ENCODE measurements around the gene ILRUN. TPM values are rescaled to one million over a fixed set of nuclear protein-coding genes. Genes with fewer than 3 reads are reported as not detected.

The ILRUN gene
- total and polyA plus RNA-seq, 2 experiments from 2014 or later = 17.6 to 80.1 TPM

DNA sequence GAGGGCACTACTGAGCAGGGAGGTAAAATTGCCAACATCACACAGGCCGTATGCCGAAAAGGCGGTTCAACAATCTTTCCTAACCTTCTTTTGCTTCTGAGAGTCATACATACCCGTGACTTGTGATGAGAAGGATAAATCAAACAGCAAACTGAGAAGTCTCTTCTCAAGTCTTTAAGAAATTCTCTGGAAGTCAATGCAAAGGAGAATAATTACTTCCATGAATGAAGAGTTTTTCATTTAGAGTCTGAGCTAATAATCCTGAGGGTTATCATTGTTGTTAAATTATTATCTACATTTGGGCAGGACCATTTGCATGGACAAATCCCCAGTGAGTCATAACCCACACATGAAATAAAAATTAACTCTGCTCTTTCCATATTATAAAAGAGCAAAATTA lies 22.4 kb upstream of the ILRUN start (continued):
- TF ChIP-seq, protein P1, sequence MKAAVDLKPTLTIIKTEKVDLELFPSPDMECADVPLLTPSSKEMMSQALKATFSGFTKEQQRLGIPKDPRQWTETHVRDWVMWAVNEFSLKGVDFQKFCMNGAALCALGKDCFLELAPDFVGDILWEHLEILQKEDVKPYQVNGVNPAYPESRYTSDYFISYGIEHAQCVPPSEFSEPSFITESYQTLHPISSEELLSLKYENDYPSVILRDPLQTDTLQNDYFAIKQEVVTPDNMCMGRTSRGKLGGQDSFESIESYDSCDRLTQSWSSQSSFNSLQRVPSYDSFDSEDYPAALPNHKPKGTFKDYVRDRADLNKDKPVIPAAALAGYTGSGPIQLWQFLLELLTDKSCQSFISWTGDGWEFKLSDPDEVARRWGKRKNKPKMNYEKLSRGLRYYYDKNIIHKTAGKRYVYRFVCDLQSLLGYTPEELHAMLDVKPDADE (IDR thresholded peaks at IDR 0.05) = no peak
- no peak for TF ChIP-seq STAT1 (IDR thresholded peaks at IDR 0.05; ENCODE audit: unreplicated experiment)
- TF ChIP-seq, protein P2, sequence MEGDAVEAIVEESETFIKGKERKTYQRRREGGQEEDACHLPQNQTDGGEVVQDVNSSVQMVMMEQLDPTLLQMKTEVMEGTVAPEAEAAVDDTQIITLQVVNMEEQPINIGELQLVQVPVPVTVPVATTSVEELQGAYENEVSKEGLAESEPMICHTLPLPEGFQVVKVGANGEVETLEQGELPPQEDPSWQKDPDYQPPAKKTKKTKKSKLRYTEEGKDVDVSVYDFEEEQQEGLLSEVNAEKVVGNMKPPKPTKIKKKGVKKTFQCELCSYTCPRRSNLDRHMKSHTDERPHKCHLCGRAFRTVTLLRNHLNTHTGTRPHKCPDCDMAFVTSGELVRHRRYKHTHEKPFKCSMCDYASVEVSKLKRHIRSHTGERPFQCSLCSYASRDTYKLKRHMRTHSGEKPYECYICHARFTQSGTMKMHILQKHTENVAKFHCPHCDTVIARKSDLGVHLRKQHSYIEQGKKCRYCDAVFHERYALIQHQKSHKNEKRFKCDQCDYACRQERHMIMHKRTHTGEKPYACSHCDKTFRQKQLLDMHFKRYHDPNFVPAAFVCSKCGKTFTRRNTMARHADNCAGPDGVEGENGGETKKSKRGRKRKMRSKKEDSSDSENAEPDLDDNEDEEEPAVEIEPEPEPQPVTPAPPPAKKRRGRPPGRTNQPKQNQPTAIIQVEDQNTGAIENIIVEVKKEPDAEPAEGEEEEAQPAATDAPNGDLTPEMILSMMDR (conservative IDR thresholded peaks at IDR 0.05; ENCODE audit: low read depth in 2 of 2) = no peak
- no peak for TF ChIP-seq ZNF114 (CRISPR knock-in tag; IDR thresholded peaks at IDR 0.05)
- no peak for TF ChIP-seq POLR2AphosphoS5 (IDR thresholded peaks at IDR 0.05; ENCODE audit: low read depth)

DNA sequence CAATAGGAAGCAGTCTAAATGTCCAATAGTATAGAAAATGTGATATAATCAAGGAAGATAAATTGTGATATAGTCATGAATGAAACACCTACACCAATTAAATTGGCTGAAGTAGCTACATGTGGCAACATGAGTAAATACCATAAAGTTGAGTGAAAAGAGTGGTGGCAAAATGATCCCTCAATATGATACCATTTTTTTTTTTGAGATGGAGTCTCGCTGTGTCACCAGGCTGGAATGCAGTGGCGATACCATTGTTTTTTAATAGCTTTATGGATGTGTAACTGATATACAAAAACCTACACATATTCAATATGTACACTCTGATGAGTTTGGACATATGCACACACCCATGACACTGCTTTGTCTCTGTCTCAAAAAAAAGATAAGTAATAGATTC lies 20.9 kb upstream of the ILRUN start:
- Histone ChIP-seq H3K9me2 (ENCODE audit: insufficient read depth) (no peaks in the 10 kb centered on the region), H3K4me1 (ENCODE audit: insufficient read depth) (peaks cover 7% of the 10 kb centered on the region), H4K20me1 (replicated peaks; ENCODE audit: insufficient read depth) (no peaks in the 10 kb centered on the region), H3K27me3 (ENCODE audit: insufficient read depth) (no peaks in the 10 kb centered on the region), H3K4me2 (no peak overlapping the region), H2AFZ (no peak overlapping the region), H3F3A (replicated peaks; ENCODE audit: low read depth) (0 out of 2 replicates have a peak, but pooled peaks cover 2% of the 10 kb centered on the region), H3K79me2 (replicated peaks; ENCODE audit: insufficient read depth) (no peaks in the 10 kb centered on the region), H3K36me3 (ENCODE audit: insufficient read depth) (no peaks in the 10 kb centered on the region), H3K4me3 (no peak overlapping the region), H3K27ac (ENCODE audit: low read depth) (no peak overlapping the region)
- Mint-ChIP-seq H3K4me1 (peaks cover 12% of the 10 kb centered on the region), H3K9me3 (no peaks in the 10 kb centered on the region), H3K36me3 (ENCODE audit: low read depth) (no peaks in the 10 kb centered on the region), H3K27me3 (ENCODE audit: insufficient read depth, low read depth, poor library complexity) (peaks cover 4% of the 10 kb centered on the region), H3K27ac (no peak overlapping the region), H3K4me3 (no peak overlapping the region)
- DNase-seq (ENCODE audit: low spot score) = no peak
- no peak for ATAC-seq
- TF ChIP-seq ZNF114 (CRISPR knock-in tag; IDR thresholded peaks at IDR 0.05) (no peak), POLR2AphosphoS5 (IDR thresholded peaks at IDR 0.05; ENCODE audit: low read depth) (no peak), NANOG (IDR thresholded peaks at IDR 0.05; ENCODE audit: borderline replicate concordance) (no peak), ZNF331 (CRISPR knock-in tag; IDR thresholded peaks at IDR 0.05; ENCODE audit: low read depth) (no peak), JUNB (IDR thresholded peaks at IDR 0.05; ENCODE audit: unreplicated experiment) (no peak), CREB1 (CRISPR knock-in tag; IDR thresholded peaks at IDR 0.05; ENCODE audit: low read depth) (no peak), EZH2 (IDR thresholded peaks at IDR 0.05; ENCODE audit: low read depth, unreplicated experiment) (no peak)
- TF ChIP-seq, protein P2 (conservative IDR thresholded peaks at IDR 0.05; ENCODE audit: low read depth in 2 of 2) = no peak
- TF ChIP-seq, protein P1 (IDR thresholded peaks at IDR 0.05) = no peak
- TF ChIP-seq, protein P3, sequence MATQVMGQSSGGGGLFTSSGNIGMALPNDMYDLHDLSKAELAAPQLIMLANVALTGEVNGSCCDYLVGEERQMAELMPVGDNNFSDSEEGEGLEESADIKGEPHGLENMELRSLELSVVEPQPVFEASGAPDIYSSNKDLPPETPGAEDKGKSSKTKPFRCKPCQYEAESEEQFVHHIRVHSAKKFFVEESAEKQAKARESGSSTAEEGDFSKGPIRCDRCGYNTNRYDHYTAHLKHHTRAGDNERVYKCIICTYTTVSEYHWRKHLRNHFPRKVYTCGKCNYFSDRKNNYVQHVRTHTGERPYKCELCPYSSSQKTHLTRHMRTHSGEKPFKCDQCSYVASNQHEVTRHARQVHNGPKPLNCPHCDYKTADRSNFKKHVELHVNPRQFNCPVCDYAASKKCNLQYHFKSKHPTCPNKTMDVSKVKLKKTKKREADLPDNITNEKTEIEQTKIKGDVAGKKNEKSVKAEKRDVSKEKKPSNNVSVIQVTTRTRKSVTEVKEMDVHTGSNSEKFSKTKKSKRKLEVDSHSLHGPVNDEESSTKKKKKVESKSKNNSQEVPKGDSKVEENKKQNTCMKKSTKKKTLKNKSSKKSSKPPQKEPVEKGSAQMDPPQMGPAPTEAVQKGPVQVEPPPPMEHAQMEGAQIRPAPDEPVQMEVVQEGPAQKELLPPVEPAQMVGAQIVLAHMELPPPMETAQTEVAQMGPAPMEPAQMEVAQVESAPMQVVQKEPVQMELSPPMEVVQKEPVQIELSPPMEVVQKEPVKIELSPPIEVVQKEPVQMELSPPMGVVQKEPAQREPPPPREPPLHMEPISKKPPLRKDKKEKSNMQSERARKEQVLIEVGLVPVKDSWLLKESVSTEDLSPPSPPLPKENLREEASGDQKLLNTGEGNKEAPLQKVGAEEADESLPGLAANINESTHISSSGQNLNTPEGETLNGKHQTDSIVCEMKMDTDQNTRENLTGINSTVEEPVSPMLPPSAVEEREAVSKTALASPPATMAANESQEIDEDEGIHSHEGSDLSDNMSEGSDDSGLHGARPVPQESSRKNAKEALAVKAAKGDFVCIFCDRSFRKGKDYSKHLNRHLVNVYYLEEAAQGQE (IDR thresholded peaks at IDR 0.05; ENCODE audit: unreplicated experiment) = no peak

Data from GM23338 (cell line).